Stimulated activated CD4-positive, alpha-beta T cell treated with anti-CD3 and anti-CD28 coated beads, Interleukin-15, amount 100 ng/mL, for 1 hour (primary cell): ENCODE measurements around the gene ATRN.
"Not testable (repeated sequence)": the region's sequence is repeated elsewhere in the genome, so short reads cannot be mapped to it uniquely, and the experiment has no call there.

Experiments
- DNase-seq, 2 donors: peaks; one replicate each; pipeline ENCODE4 v3.0.0-alpha.2; 2020; ENCODE audit warnings: low read depth in 1 of 2, low spot score in 1 of 2

ATRN gene

DNA sequence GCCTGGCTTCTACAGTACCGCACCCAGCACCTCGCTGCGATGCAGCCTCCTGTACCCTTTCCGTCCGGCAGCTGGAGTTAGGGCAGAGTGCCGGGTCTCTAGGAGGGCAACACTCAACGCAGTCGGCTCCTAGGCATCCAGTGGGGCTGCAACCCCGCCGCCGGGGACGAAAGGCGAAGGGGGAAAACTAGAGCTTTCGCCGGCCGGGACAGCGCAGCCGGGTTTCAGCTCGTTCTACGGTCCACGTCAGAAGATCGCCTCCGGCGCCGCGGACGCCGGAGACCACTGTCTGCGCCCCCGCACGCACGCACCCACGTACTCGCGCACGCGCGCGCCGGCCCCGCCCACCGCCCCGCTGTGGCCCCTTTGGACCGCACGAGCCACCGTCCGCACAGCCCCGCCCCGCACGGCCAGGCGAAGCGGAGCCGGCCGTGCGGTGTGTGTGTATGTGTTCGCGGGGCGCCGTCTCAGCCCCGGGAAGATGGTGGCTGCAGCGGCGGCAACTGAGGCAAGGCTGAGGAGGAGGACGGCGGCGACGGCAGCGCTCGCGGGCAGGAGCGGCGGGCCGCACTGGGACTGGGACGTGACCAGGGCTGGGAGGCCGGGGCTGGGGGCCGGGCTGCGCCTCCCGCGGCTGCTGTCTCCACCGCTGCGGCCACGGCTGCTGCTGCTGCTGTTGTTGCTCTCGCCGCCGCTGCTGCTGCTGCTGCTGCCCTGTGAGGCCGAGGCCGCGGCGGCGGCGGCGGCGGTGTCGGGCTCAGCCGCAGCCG, at the start of gene ATRN:
Gene ATRN, plus strand, starts transcription at position 392 of the 770 bp plus-strand sequence. Its CDS starts 90 bp downstream, at position 482.
- peak; percentile 73 to 92 for DNase-seq

DNA sequence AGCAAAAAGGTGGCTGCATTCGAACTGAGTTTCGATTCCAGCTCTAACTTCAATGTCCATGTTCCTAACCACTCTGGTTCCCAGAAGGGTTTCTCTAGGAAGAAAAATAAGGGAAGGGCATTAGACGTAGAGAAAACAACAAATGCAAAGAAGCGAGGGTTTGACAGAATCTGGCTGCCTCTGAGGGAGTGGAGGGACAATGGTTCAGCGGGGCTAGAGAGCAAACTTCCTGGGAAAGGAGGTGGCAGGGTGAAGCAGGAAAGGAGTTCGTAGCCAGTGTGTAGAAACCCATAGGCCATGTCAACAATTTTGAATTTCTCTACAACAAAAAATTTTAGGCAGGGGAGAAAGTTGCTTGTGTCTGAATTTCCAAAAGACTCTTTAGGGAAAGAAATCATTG, 48.8 kb upstream of the ATRN start:
- no peak for DNase-seq

DNA sequence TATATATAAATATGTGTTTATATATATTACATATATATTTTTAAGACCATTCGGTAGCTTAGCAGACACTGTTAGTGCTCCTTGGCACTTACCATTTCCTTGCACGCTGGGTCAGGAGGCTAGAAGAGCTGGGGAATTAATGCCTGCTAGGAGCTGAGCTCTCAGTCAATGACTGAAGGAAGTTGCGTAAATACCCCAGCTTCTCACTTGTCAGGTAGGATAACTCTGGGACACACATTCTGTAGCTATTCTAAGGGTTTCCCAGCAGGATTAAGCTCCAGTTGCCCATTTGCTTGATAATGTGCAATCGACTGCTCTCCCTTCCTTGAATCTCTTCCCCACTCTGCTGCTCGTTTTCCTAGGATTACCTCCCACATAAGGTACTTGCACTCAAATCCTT, 47.7 kb upstream of the ATRN start:
- DNase-seq, result no peak

DNA sequence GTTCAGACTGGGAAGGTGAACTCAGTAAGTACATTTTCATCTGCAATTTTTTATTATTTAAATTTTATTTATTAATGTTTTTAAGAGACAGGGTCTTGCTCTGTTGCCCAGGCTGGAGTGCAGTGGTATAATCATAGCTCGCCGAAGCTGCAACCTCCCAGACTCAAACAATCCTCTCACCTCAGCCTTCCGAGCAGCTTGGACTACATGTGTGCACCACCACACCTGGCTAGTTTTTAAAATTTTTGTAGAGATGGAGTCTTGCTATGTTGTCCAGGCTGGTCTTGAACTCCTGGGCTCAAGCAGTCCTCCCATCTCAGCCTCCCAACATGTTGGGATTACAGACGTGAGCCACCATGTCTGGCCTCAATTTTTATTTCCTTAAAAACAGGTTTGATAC, 44.1 kb upstream of the ATRN start:
- not testable (repeated sequence) for DNase-seq

DNA sequence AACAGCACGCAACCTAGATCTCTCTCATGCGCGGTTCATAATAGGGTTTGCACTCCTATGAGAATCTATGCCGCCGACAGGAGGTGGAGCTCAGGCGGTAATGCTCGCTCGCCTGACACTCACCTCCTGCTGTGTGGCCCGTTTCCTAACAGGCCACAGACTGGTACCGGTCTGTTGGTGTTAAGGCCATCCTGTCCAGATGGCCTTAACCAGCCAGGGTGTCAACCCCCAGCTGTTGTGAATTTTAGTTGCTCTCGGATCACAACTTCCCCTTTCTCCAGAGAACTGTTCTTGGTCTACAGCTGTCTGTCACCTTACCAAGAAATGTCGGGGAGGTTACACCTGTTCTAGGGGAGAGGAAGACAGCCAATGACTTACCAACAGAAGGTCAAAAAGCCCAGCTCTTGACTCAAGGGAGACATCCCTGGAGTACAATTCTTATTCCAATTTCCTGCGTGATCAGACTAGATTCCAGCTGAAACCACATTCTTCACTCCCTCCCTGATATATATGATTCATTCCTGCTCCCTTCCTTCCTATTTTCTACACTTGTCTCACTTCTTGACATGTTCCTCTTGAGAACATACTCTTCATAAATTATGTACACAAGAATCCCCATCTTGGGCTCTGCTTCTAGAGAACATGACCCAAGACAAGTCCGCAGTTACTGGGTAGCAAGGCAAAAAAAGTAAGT, 40.3 kb upstream of the ATRN start:
- no peak for DNase-seq

DNA sequence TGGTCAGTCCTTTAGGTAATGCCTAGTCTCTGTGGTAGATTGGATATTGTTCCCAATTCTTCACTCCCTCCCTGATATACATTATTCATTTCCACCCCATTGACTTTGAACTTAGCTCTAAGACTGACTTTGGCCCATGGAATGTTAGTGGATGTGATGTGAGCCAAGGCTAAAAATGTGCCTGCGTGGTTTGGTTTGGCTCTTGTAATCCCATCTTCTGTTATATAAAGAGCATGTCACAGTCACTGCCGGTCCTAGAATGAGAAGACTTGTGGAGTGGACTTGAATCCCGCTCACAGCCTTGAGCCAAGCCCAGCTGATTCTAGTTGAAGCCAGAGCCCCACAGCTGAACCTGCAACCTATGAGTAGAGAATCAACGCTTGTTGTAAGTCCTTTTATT, 39.7 kb upstream of the ATRN start:
- no peak for DNase-seq

GRCh38 chr20:3432844-3433243, 38.0 kb upstream of the ATRN start:
- DNase-seq, result no peak

- DNase-seq, result no peak
These were observed 37.1 kb upstream of the ATRN start for GRCh38 chr20:3433744-3434143.

- DNase-seq, result no peak
These were observed 36.6 kb upstream of the ATRN start for GRCh38 chr20:3434232-3434631.

DNA sequence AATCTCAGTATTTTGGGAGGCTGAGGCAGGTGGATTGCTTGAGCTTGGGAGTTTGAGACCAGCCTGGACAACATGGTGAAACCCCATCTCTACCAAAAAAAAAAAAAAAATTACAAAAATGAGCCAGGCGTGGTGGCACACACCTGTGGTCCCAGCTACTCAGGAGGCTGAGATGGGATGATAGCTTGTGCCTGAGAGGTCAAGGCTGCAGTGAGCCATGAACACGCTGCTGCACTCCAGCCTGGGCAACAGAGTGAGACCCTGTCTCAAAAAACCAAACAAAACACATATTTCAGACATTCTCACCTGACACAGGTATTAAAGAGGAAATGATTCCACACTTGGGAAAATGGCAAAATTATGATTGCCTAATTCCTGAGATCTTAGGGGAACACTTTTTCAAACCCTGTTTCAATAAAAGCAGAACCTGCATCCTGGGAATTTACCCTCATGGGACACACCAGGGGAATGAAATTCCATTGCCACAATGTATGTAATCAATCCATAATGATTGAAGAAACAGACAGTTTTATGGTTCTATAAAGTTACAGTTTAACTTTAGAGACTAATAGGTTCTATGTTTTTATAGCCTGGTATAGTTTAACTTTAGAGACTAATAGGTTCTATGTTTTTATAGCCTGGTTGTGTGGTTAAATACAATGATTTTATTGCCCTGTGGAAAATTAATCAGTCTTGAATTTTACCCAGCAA, 33.8 kb upstream of the ATRN start:
- DNase-seq, result no peak

DNA sequence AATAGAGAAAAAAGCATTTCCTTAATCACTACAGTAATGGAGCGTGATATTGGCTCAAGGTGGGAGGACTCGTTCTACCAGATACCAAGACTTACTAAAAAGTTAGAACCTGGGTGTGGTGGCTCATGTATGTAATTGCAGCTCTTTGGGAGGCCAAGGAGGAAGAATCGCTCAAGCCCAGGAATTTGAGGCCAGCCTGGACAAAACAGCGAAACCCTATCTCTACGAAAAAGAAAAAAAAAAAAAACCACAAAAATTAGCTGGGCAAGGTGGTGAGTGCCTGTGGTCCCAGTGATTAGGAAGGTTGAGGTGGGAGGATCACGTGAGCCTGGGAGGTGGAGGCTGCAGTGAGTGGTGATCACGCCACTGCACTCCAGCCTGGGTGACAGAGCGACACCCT, 24.0 kb upstream of the ATRN start:
- DNase-seq, result no peak

DNA sequence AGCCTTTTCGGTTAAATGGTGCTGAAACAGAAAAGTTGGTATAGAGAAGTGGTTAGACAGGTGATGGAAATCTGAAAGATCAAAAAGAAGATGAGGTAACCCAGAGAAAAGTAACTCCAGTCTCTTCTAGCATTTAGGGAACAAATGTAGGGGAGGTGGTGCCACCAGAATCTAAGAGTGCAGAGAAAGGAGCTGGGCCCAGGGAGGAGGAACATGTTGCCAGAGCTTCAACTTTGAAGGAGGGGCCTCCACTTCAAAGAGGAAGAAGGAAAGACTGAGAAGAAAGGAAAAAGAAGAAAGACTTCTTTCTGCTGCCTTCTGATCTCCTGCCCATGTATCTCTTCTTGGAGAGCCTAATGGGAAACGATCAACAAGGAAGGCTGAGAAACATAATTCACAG, 23.5 kb upstream of the ATRN start:
- DNase-seq, result no peak

- no peak for DNase-seq
These were observed 21.5 kb upstream of the ATRN start for GRCh38 chr20:3449319-3449718.

- DNase-seq, result no peak
These were observed 18.7 kb upstream of the ATRN start for GRCh38 chr20:3452136-3452535.

- DNase-seq, result no peak
These were observed 18.1 kb upstream of the ATRN start for GRCh38 chr20:3452690-3453089.

- no peak for DNase-seq
These were observed 16.0 kb upstream of the ATRN start for GRCh38 chr20:3454831-3455230.

- no peak for DNase-seq
These were observed 14.2 kb upstream of the ATRN start for GRCh38 chr20:3456648-3457047.

DNA sequence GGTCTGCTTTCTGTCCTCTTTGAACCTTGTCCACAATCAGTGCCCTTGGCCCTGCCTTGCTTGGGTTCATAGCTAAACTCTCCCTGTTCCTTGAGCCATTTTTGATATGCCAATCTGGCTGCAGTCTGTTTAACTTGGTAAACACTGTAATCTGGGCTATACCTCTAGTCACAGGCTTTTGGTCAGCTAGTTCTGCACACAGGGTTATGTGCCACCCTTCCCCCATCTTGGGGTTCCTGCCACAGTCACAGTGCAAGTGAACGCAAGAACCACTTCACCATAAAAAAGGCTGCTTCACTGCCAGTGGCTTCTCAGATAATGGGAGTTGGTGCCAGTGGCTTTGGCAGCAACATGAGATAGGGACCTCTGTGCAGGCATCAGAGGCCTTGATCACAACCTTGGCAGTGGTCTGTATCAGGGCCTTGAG, 10.9 kb upstream of the ATRN start:
- no peak for DNase-seq

DNA sequence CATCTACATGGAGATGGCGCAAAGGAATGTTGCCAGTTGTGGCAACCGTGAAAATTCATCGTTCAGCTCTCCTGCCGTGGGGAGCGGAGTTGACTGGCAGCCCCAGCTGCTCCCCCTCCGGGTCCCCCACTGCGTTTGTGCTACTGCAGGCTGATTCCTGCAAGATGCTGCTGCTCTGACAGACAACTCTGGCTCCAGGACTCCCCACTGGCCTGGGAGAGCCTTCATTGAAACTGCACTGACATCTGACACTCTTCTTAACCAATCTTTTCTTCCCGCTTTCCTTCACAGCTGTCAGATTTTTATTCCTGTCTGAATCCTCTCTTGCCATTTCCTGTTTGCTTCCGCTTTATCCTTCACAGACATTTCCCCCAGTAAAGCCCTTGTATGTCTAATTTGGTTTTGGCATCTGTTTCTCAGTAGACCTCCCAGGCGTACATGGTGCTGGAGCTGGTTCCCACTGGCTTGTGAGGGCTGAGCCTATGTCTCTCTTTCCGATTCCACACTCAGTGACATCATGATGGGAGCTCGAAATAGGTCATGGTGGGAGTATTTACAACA, 9.5 kb upstream of the ATRN start:
- no peak for DNase-seq

- DNase-seq, result no peak
These were observed 8.7 kb upstream of the ATRN start for GRCh38 chr20:3461911-3462677.

DNA sequence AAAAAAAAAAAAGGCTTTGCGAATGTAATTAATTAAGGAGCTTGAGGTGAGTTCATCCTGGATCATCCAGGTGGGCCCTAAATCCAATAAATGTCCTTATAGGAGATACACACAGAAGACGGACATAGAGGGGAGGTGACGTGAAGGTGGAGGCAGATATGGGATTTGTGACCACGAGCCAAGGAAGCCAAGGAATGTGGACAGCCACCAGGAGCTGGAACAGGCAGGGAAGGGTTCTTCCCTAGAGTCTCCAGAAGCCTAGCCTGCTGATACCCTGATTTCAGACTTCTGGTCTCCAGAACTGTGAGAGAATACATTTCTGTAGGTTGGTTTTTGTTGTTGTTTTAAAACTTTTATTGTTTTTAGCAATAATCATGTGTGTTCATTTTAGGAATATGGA, 6.7 kb upstream of the ATRN start:
- no peak for DNase-seq
